RKO (cell line): Measurements from ENCODE around the gene RRP1B.

Experiments
- DNase-seq: peaks from one replicate; pipeline ENCODE4 v3.0.0-alpha.2; 2016; ENCODE audit warnings: low spot score

Gene RRP1B

GRCh38 chr21:43740497-43741156, 81.3 kb downstream of the RRP1B start:
- no peak for DNase-seq

GRCh38 chr21:43741423-43742096, 82.2 kb downstream of the RRP1B start:
- DNase-seq, result no peak

- DNase-seq, result no peak
Observed at GRCh38 chr21:43743947-43744346, 84.6 kb downstream of the RRP1B start.

GRCh38 chr21:43744725-43745124, 85.4 kb downstream of the RRP1B start:
- DNase-seq, result no peak
